B cell (primary cell): ENCODE data around the gene RAB2B. TPM values are rescaled to one million over a fixed set of nuclear protein-coding genes. Genes with fewer than 3 reads are reported as not detected.
A peak's percentile ranks its signal among the peaks of the same experiment; 100 is the strongest.

Experiments used
- ATAC-seq: fragments of 200-7000 bp; cut with Tn5 transposase; one replicate; pipeline ENCODE4 v1.10.0; 2021; ENCODE audit warnings: low read depth, mild to moderate bottlenecking, moderate number of reproducible peaks, moderate library complexity
- CTCF ChIA-PET: fragments of 350-600 bp; sonication (Branson Sonifier 250); formaldehyde crosslinking; loops from one replicate; lab custom pipeline; 2021; ENCODE audit warnings: antibody characterized with exemption, inconsistent platforms; lab: Charles Lee
- POLR2A ChIA-PET: fragments of 350-600 bp; sonication (Branson Sonifier 250); formaldehyde crosslinking; loops from one replicate; lab custom pipeline; 2021; ENCODE audit warnings: antibody characterized with exemption; lab: Charles Lee
- DNase-seq: peaks from one replicate; pipeline ENCODE4 v3.0.0; 2013
- H2AFZ ChIP-seq: 2 replicates; pipeline ENCODE4 v1.6.1; 2012; ENCODE audit warnings: mild to moderate bottlenecking, low read depth, low read length; ENCODE audit not compliant: insufficient read depth, poor library complexity, severe bottlenecking
- H3K27ac ChIP-seq, 2 donors: 1 replicate in 1 of 2; 2 replicates in 1 of 2; pipeline ENCODE4 v1.5.1; 2012 to 2013; ENCODE audit warnings: low read length in 2 of 2, mild to moderate bottlenecking in 2 of 2, moderate library complexity in 1 of 2
- H3K27me3 ChIP-seq, 4 experiments: fragments of 200-600 bp in 1 of 4; sonication (generic) in 1 of 4; replicated peaks in 1 of 4; 1 replicate in 2 of 4; 2 replicates in 2 of 4; pipeline versions ENCODE4 v1.6.1 to v1.7.0; 2013 to 2016; ENCODE audit warnings: low read length in 3 of 4, mild to moderate bottlenecking in 2 of 4, mixed read lengths in 1 of 4, moderate library complexity in 1 of 4; ENCODE audit not compliant: insufficient read depth in 4 of 4, control insufficient read depth in 3 of 4; ENCODE audit errors: control extremely low read depth in 1 of 4
- H3K36me3 ChIP-seq, 2 experiments: replicated peaks in 1 of 2; 1 replicate in 1 of 2; 2 replicates in 1 of 2; pipeline versions ENCODE4 v1.6.1 to v1.7.1; 2013; ENCODE audit warnings: low read length in 1 of 2; ENCODE audit not compliant: insufficient read depth in 2 of 2, control insufficient read depth in 1 of 2; ENCODE audit errors: control extremely low read depth in 1 of 2, extremely low read depth in 1 of 2
- H3K4me1 ChIP-seq, 2 donors: fragments of 200-600 bp in 1 of 2; sonication (generic) in 1 of 2; 1 replicate in 1 of 2; 2 replicates in 1 of 2; pipeline versions ENCODE4 v1.5.1 to v1.6.1; 2013 to 2017; ENCODE audit warnings: low read length in 2 of 2; ENCODE audit not compliant: control insufficient read depth in 2 of 2, insufficient read depth in 2 of 2
- H3K4me2 ChIP-seq: replicated peaks from 2 replicates; pipeline ENCODE3; 2012; ENCODE audit warnings: mild to moderate bottlenecking, low read depth, low read length; ENCODE audit not compliant: poor library complexity, severe bottlenecking
- H3K4me3 ChIP-seq, 5 experiments: fragments of 200-600 bp in 1 of 5; sonication (generic) in 1 of 5; 1 replicate in 3 of 5; 2 replicates in 2 of 5; pipeline versions ENCODE4 v1.5.1 to v1.7.0; 2011 to 2016; ENCODE audit warnings: low read length in 4 of 5, mild to moderate bottlenecking in 4 of 5, low read depth in 2 of 5, control low read depth in 1 of 5, moderate library complexity in 1 of 5; ENCODE audit not compliant: insufficient read depth in 1 of 5; ENCODE audit errors: control extremely low read depth in 1 of 5, extremely low read depth in 1 of 5
- H3K79me2 ChIP-seq: fragments of 200-600 bp; sonication (generic); one replicate; pipeline ENCODE4 v1.6.0; 2016; ENCODE audit warnings: low read length; ENCODE audit not compliant: control insufficient read depth, insufficient read depth
- H3K9ac ChIP-seq: fragments of 200-600 bp; sonication (generic); 2 replicates; pipeline ENCODE4 v1.6.1; 2017; ENCODE audit warnings: mild to moderate bottlenecking, low read length, moderate library complexity
- H3K9me3 ChIP-seq, 3 donors: one replicate each; pipeline versions ENCODE4 v1.6.1 to v1.7.1; 2013; ENCODE audit warnings: low read length in 2 of 3; ENCODE audit not compliant: control insufficient read depth in 2 of 3, insufficient read depth in 1 of 3; ENCODE audit errors: control extremely low read depth in 1 of 3
- H4K20me1 ChIP-seq: 2 replicates; pipeline ENCODE4 v1.6.0; 2012; ENCODE audit warnings: mild to moderate bottlenecking, low read length; ENCODE audit not compliant: insufficient read depth, control insufficient read depth, poor library complexity, severe bottlenecking
- H3K27ac Mint-ChIP-seq: one replicate; pipeline ENCODE4 v1.8.0; 2021; ENCODE audit warnings: mixed read lengths
- H3K27me3 Mint-ChIP-seq: one replicate; pipeline ENCODE4 v1.8.0; 2021; ENCODE audit warnings: mixed read lengths
- H3K4me1 Mint-ChIP-seq: one replicate; pipeline ENCODE4 v1.8.0; 2021; ENCODE audit warnings: mixed read lengths
- H3K4me3 Mint-ChIP-seq: one replicate; pipeline ENCODE4 v1.8.0; 2021; ENCODE audit warnings: mixed read lengths
- H3K9me3 Mint-ChIP-seq: one replicate; pipeline ENCODE4 v1.8.0; 2022; ENCODE audit warnings: mixed read lengths; ENCODE audit not compliant: insufficient read depth
- EZH2 ChIP-seq: IDR thresholded peaks from 2 replicates; pipeline ENCODE4 v1.6.1; 2012; ENCODE audit warnings: borderline replicate concordance, low read depth, mild to moderate bottlenecking, moderate library complexity, low read length; ENCODE audit not compliant: insufficient read depth, poor library complexity, severe bottlenecking
- WGBS: methylation state at CpG from one replicate; pipeline ENCODE4 v1.1.5; 2013; ENCODE audit warnings: missing lambda C conversion rate; ENCODE audit not compliant: insufficient coverage; 5-methylcytosine and 5-hydroxymethylcytosine counted together
- intact Hi-C: fragments of 100-400 bp; cut with micrococcal nuclease; formaldehyde crosslinking; loops from one replicate; pipeline ENCODE4 v1.10.0; 2022
- polyA plus RNA-seq: library from polyadenylated mRNA; depleted of rRNA; stranded (reverse); fragments of >200 nt; gene quantifications from 2 replicates; pipeline ENCODE4 v1.2.3, GENCODE V29; 2012
- total RNA-seq, 2 donors: library from RNA; stranded (reverse); fragments of 120-200 nt in 1 of 2; gene quantifications; 1 replicate in 1 of 2; 2 replicates in 1 of 2; pipeline versions ENCODE4 v1.2.3 to v1.2.4, GENCODE V29; 2013 to 2022
- TF ChIP-seq, protein P1 (sequence below): fragments of 200-600 bp; IDR thresholded peaks from one replicate; pipeline ENCODE4 v1.8.0; 2022; ENCODE audit warnings: antibody characterized with exemption, mild to moderate bottlenecking

Gene RAB2B
- total and polyA plus RNA-seq, 2 donors (not counting 1 experiment from before 2014, with no cell fraction given): 13.3 to 46.5 TPM

DNA sequence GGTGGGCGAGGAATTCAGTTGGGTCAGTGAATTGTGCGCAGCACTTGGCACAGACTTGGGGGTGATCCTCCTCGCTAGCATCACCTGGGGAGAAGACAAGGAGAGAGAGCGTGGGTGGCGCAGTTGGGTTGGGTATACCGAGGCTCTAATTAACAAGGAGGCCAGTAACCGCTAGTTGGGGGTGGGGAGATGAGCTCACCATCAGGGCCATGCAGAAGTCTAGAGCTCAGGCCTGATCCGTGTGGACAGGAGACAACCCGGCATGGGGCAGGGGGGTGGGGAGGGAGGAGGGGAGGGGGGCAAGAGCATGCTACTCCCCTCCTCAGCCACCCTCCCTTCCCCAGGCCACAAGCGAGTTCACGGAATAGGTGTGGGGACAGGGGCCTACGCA lies 48.8 kb upstream of the RAB2B start:
- 66% methylated on average over 8 of the region's 12 CpGs for WGBS
- H3K4me3 Mint-ChIP-seq: peak overlapping the region; percentile 88
- H3K27me3 Mint-ChIP-seq: peaks cover 32% of the 10 kb centered on the region
- DNase-seq: no peak
- peak overlapping the region; percentile 99 for H3K4me2 ChIP-seq
- peaks cover 8 to 11% of the 10 kb centered on the region in 2 donors for H3K4me1 ChIP-seq
- peak overlapping the region; percentile 70 for H3K9ac ChIP-seq
- no peaks in the 10 kb centered on the region for H3K36me3 ChIP-seq
- H3K9me3 ChIP-seq: no peaks in the 10 kb centered on the region
- POLR2A ChIA-PET: interaction anchor here (0.9 to 1.4 kb wide), 3 partner anchors 14 to 251 kb away, joined by 3 to 7 read pairs (median 4); partner anchors contain the start of genes METTL3, RAB2B and TOX4
- TF ChIP-seq, protein P1, sequence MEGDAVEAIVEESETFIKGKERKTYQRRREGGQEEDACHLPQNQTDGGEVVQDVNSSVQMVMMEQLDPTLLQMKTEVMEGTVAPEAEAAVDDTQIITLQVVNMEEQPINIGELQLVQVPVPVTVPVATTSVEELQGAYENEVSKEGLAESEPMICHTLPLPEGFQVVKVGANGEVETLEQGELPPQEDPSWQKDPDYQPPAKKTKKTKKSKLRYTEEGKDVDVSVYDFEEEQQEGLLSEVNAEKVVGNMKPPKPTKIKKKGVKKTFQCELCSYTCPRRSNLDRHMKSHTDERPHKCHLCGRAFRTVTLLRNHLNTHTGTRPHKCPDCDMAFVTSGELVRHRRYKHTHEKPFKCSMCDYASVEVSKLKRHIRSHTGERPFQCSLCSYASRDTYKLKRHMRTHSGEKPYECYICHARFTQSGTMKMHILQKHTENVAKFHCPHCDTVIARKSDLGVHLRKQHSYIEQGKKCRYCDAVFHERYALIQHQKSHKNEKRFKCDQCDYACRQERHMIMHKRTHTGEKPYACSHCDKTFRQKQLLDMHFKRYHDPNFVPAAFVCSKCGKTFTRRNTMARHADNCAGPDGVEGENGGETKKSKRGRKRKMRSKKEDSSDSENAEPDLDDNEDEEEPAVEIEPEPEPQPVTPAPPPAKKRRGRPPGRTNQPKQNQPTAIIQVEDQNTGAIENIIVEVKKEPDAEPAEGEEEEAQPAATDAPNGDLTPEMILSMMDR: no peak
- TF ChIP-seq EZH2: no peak
- no peaks in the 10 kb centered on the region for H3K9me3 Mint-ChIP-seq
- no peak overlapping the region for H3K27ac ChIP-seq
- peak overlapping the region; percentile 96 for H2AFZ ChIP-seq
- H3K27me3 ChIP-seq: peaks cover 0 to 9% (median 2%) of the 10 kb centered on the region in 4 experiments
- peaks cover 12% of the 10 kb centered on the region for H3K4me1 Mint-ChIP-seq
- H3K4me3 ChIP-seq: peak overlapping the region in 4 of 5 experiments; percentile 55 to 75 (median 67)
- H4K20me1 ChIP-seq: no peaks in the 10 kb centered on the region
- no peaks in the 10 kb centered on the region for H3K79me2 ChIP-seq
- CTCF ChIA-PET: interaction anchor here (1.6 kb wide), 1 partner anchor 27 kb away, joined by 4 read pairs; no protein-coding TSS in a partner anchor
- H3K27ac Mint-ChIP-seq: peak overlapping the region; percentile 43
- intact Hi-C loops: no loop called here
- peak; percentile 6 for ATAC-seq
